Hepatocyte (in vitro differentiated cells): ENCODE results near the gene TSFM. TPM values are rescaled to one million over a fixed set of nuclear protein-coding genes. Genes with fewer than 3 reads are reported as not detected.

Experiments
- DNase-seq: peaks from one replicate; pipeline ENCODE4 v3.0.0-alpha.2; 2016; ENCODE audit warnings: low spot score
- H2AFZ ChIP-seq: fragments of 200-600 bp; sonication (generic); 2 replicates; pipeline ENCODE4 v1.6.0; 2016; ENCODE audit warnings: antibody characterized with exemption, mild to moderate bottlenecking
- H3K27ac ChIP-seq: fragments of 200-600 bp; sonication (generic); 2 replicates; pipeline ENCODE4 v1.5.1; 2016; ENCODE audit warnings: mild to moderate bottlenecking
- H3K27me3 ChIP-seq: fragments of 200-600 bp; sonication (generic); 2 replicates; pipeline ENCODE4 v1.6.1; 2016
- H3K36me3 ChIP-seq: fragments of 200-600 bp; sonication (generic); replicated peaks from 2 replicates; pipeline ENCODE4 v1.5.1; 2016; ENCODE audit warnings: low read depth; ENCODE audit not compliant: insufficient read depth
- H3K4me1 ChIP-seq: fragments of 200-600 bp; sonication (generic); 2 replicates; pipeline ENCODE4 v1.5.1; 2016; ENCODE audit warnings: mild to moderate bottlenecking, moderate library complexity; ENCODE audit not compliant: insufficient read depth
- H3K4me2 ChIP-seq: fragments of 200-600 bp; sonication (generic); 2 replicates; pipeline ENCODE4 v1.6.0; 2016
- H3K4me3 ChIP-seq: fragments of 200-600 bp; sonication (generic); 2 replicates; pipeline ENCODE4 v1.5.1; 2016; ENCODE audit warnings: mild to moderate bottlenecking
- H3K79me2 ChIP-seq: fragments of 200-600 bp; sonication (generic); 2 replicates; pipeline ENCODE4 v1.6.0; 2017; ENCODE audit warnings: mild to moderate bottlenecking
- H3K9me2 ChIP-seq: fragments of 200-600 bp; sonication (generic); replicated peaks from 2 replicates; pipeline ENCODE4 v1.6.0; 2017; ENCODE audit warnings: mild to moderate bottlenecking; ENCODE audit not compliant: insufficient read depth
- H3K9me3 ChIP-seq: fragments of 200-600 bp; sonication (generic); 2 replicates; pipeline ENCODE4 v1.5.1; 2016; ENCODE audit warnings: low read depth, mild to moderate bottlenecking
- H4K20me1 ChIP-seq: fragments of 200-600 bp; sonication (generic); 2 replicates; pipeline ENCODE4 v1.6.0; 2016; ENCODE audit warnings: mild to moderate bottlenecking; ENCODE audit not compliant: insufficient read depth, poor library complexity, severe bottlenecking
- CTCF ChIP-seq: fragments of 200-600 bp; sonication (generic); IDR thresholded peaks from 2 replicates; pipeline ENCODE4 v1.5.1; 2016; ENCODE audit warnings: antibody characterized with exemption, mild to moderate bottlenecking; ENCODE audit not compliant: poor library complexity
- EZH2 ChIP-seq: fragments of 200-600 bp; sonication (generic); IDR thresholded peaks from 2 replicates; pipeline ENCODE4 v1.6.1; 2016; ENCODE audit warnings: antibody characterized with exemption, mild to moderate bottlenecking, borderline replicate concordance
- EZH2phosphoT487 ChIP-seq: fragments of 200-600 bp; sonication (generic); IDR thresholded peaks from one replicate; pipeline ENCODE4 v1.6.1; 2018; ENCODE audit warnings: antibody characterized with exemption, mild to moderate bottlenecking, low read depth, moderate library complexity; ENCODE audit not compliant: unreplicated experiment, severe bottlenecking
- WGBS: methylation state at CpG from one replicate; pipeline ENCODE4 v1.1.6; 2016; ENCODE audit warnings: low lambda C conversion rate; ENCODE audit errors: missing lambda C conversion rate; 5-methylcytosine and 5-hydroxymethylcytosine counted together
- polyA plus RNA-seq: library from polyadenylated mRNA; unstranded; fragments of >200 nt; fragmentation: Nextera tagmentation; extraction: Ambion mirVana; gene quantifications from 2 replicates; pipeline ENCODE4 v1.2.1, GENCODE V29; 2016
- total RNA-seq: library from RNA; depleted of rRNA; stranded (reverse); fragments of >200 nt; gene quantifications from 2 replicates; pipeline ENCODE4 v1.2.3, GENCODE V29; 2014

The TSFM gene
- total RNA-seq: 15.7 and 25.9 TPM in 2 replicates
- 38.9 and 46.8 TPM in 2 replicates for polyA plus RNA-seq

- TF ChIP-seq CTCF: peak; percentile 95
- no peak for TF ChIP-seq EZH2
- peak within 1 kb of the TSS; percentile 76 for H2AFZ ChIP-seq
- WGBS: 3% methylated on average over 41 of the region's 45 CpGs
- H3K79me2 ChIP-seq: peaks cover 26% of the 10 kb centered on the region
- no peaks in the 10 kb centered on the region for H3K36me3 ChIP-seq
- peaks cover 3% of the 10 kb centered on the region for H4K20me1 ChIP-seq
- H3K27ac ChIP-seq: peak within 1 kb of the TSS; percentile 43
- H3K4me1 ChIP-seq: peaks cover 8% of the 10 kb centered on the region
- peak within 1 kb of the TSS; percentile 90 for H3K4me2 ChIP-seq
- DNase-seq: peak; percentile 97
- H3K9me3 ChIP-seq: no peaks in the 10 kb centered on the region
- H3K9me2 ChIP-seq: no peaks in the 10 kb centered on the region
- H3K4me3 ChIP-seq: peak within 1 kb of the TSS; percentile 95
- no peaks in the 10 kb centered on the region for H3K27me3 ChIP-seq
These were observed at the start of gene TSFM for GRCh38 chr12:57782608-57783465. Gene TSFM (plus strand): TSS chr12:57782787. CDS start chr12:57782802, 15 bp downstream.

DNA sequence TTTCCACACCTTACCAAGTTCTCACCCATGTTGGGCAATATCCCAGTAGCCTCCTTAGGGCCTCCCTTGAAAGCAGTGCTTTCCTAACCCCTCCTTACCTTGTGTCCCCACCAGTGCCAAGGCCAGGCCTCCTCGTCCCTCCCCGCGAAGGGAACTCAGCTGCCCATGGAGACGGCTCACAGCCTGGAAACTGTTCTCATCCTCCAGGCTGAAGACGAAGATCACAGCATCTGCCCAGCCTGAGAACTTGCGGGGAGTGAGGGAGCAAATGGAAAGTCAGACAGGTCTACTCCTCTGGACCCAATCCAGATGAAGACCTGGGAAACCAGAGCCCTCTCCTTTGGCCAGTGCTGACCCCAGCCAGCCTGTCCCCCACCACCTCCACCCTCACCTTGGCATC lies 48.7 kb upstream of the TSFM start:
- Histone ChIP-seq H3K9me3 (no peaks in the 10 kb centered on the region), H3K27ac (no peak overlapping the region), H3K4me1 (peaks cover 23% of the 10 kb centered on the region), H3K4me2 (no peak overlapping the region), H3K9me2 (no peaks in the 10 kb centered on the region), H2AFZ (no peak overlapping the region), H3K4me3 (no peak overlapping the region), H3K27me3 (peaks cover 98% of the 10 kb centered on the region), H4K20me1 (no peaks in the 10 kb centered on the region), H3K36me3 (no peaks in the 10 kb centered on the region), H3K79me2 (no peaks in the 10 kb centered on the region)
- TF ChIP-seq CTCF (no peak), EZH2 (no peak), EZH2phosphoT487 (no peak)
- 69% methylated on average over 6 of the region's 6 CpGs for WGBS
- no peak for DNase-seq

DNA sequence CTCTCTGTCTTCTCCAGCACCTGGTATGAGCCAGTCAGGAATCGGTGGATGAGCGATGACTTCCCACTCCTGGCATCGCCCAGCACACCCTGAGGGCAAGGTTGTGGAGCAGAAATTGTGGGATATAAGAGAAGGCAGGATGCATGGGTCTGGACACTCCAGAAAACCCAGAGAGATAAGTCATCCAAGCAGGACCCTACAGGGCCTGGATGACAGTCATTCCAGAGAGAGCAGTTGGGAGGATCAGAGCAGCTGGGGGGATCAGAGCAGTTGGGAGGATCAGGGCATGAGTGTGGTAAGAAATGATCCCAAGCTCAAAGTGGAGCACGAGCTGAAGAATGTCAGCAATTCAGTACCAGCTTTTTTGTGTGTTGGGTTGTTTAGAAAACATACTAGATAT lies 48.0 kb upstream of the TSFM start:
- TF ChIP-seq EZH2phosphoT487: no peak
- TF ChIP-seq EZH2: no peak
- TF ChIP-seq CTCF: no peak
- WGBS: 74% methylated on average over 4 of the region's 4 CpGs
- DNase-seq: no peak
- H3K36me3 ChIP-seq: no peaks in the 10 kb centered on the region
- H3K27ac ChIP-seq: no peak overlapping the region
- no peaks in the 10 kb centered on the region for H3K9me2 ChIP-seq
- H3K9me3 ChIP-seq: no peaks in the 10 kb centered on the region
- H3K79me2 ChIP-seq: no peaks in the 10 kb centered on the region
- H3K4me3 ChIP-seq: no peak overlapping the region
- H2AFZ ChIP-seq: no peak overlapping the region
- peaks cover 23% of the 10 kb centered on the region for H3K4me1 ChIP-seq
- no peaks in the 10 kb centered on the region for H4K20me1 ChIP-seq
- H3K4me2 ChIP-seq: no peak overlapping the region
- H3K27me3 ChIP-seq: peaks cover 99% of the 10 kb centered on the region
